H1 (cell line): ENCODE results near the gene SMO. TPM values are rescaled to one million over a fixed set of nuclear protein-coding genes. Genes with fewer than 3 reads are reported as not detected.

Experiments used
- CTCF ChIA-PET: fragments of 300-600 bp; sonication (Branson Sonifier 250); formaldehyde crosslinking; loops from one replicate; lab custom pipeline; 2021; ENCODE audit not compliant: partially characterized antibody; lab: Charles Lee
- POLR2A ChIA-PET: fragments of 300-600 bp; sonication (Branson Sonifier 250); formaldehyde crosslinking; loops from one replicate; lab custom pipeline; 2021; ENCODE audit warnings: inconsistent platforms; ENCODE audit not compliant: partially characterized antibody; lab: Charles Lee
- DNase-seq, 2 experiments: peaks; one replicate each; pipeline versions ENCODE4 v3.0.0 to v3.0.0-alpha.2; 2010 to 2022; ENCODE audit warnings: low spot score in 2 of 2, low read depth in 1 of 2, mixed read lengths in 1 of 2
- FAIRE-seq: peaks from 2 replicates; lab custom pipeline; 2011; peaks lifted over from hg19 to GRCh38; lab: Jason Lieb, UNC
- H2AFZ ChIP-seq: 2 replicates; pipeline ENCODE4 v1.8.1; 2012; ENCODE audit warnings: low read length, inconsistent platforms
- H2AK5ac ChIP-seq: 2 replicates; pipeline ENCODE4 v1.6.1; 2013; ENCODE audit warnings: low read depth, low read length
- H2BK120ac ChIP-seq: replicated peaks from 2 replicates; pipeline ENCODE3; 2013; ENCODE audit warnings: low read depth, low read length, inconsistent platforms
- H2BK12ac ChIP-seq: 2 replicates; pipeline ENCODE4 v1.6.1; 2013; ENCODE audit warnings: low read depth, low read length
- H2BK15ac ChIP-seq: 2 replicates; pipeline ENCODE4 v1.6.1; 2013; ENCODE audit warnings: low read length
- H2BK20ac ChIP-seq: 2 replicates; pipeline ENCODE4 v1.6.1; 2013; ENCODE audit warnings: low read length
- H2BK5ac ChIP-seq: 2 replicates; pipeline ENCODE4 v1.6.1; 2013; ENCODE audit warnings: low read depth, low read length
- H3K14ac ChIP-seq: 2 replicates; pipeline ENCODE4 v1.6.1; 2013; ENCODE audit warnings: inconsistent platforms; ENCODE audit not compliant: insufficient read length
- H3K18ac ChIP-seq: 2 replicates; pipeline ENCODE4 v1.6.1; 2013; ENCODE audit warnings: low read length; ENCODE audit errors: extremely low read depth
- H3K23ac ChIP-seq: 2 replicates; pipeline ENCODE4 v1.6.1; 2013; ENCODE audit warnings: inconsistent platforms; ENCODE audit not compliant: insufficient read length
- H3K23me2 ChIP-seq: 2 replicates; pipeline ENCODE4 v1.6.1; 2013; ENCODE audit warnings: low read depth, low read length
- H3K27ac ChIP-seq: 2 replicates; pipeline ENCODE4 v1.6.1; 2011; ENCODE audit warnings: low read depth, low read length, inconsistent platforms
- H3K27me3 ChIP-seq, 4 experiments: replicated peaks in 1 of 4; 1 replicate in 1 of 4; 2 replicates in 3 of 4; pipeline versions ENCODE4 v1.6.1 to v1.8.1; 2011 to 2013; ENCODE audit warnings: low read length in 3 of 4, mild to moderate bottlenecking in 3 of 4, inconsistent platforms in 2 of 4, mixed read lengths in 2 of 4, moderate library complexity in 1 of 4; ENCODE audit not compliant: control insufficient read depth in 3 of 4, insufficient read depth in 3 of 4; ENCODE audit errors: extremely low read depth in 1 of 4
- H3K36me3 ChIP-seq, 4 experiments: 2 replicates each; pipeline versions ENCODE4 v1.6.1 to v1.8.1; 2011 to 2013; ENCODE audit warnings: mild to moderate bottlenecking in 4 of 4, low read length in 3 of 4, moderate library complexity in 2 of 4, control low read depth in 1 of 4, inconsistent platforms in 1 of 4; ENCODE audit not compliant: insufficient read depth in 4 of 4, control insufficient read depth in 2 of 4
- H3K4ac ChIP-seq: replicated peaks from 2 replicates; pipeline ENCODE3; 2013; ENCODE audit warnings: low read length, low read depth, mixed read lengths, inconsistent platforms; ENCODE audit not compliant: insufficient read length
- H3K4me1 ChIP-seq, 4 experiments: replicated peaks in 1 of 4; 1 replicate in 1 of 4; 2 replicates in 3 of 4; pipeline versions ENCODE4 v1.6.1 to v1.8.1; 2011 to 2013; ENCODE audit warnings: low read length in 3 of 4, inconsistent platforms in 2 of 4, mixed read lengths in 1 of 4; ENCODE audit not compliant: insufficient read depth in 4 of 4, control insufficient read depth in 3 of 4
- H3K4me2 ChIP-seq, 2 experiments: 2 replicates each; pipeline versions ENCODE4 v1.6.1 to v1.8.1; 2011 to 2013; ENCODE audit warnings: low read depth in 2 of 2, low read length in 2 of 2, control low read depth in 1 of 2, inconsistent platforms in 1 of 2, mild to moderate bottlenecking in 1 of 2; ENCODE audit not compliant: insufficient read depth in 1 of 2
- H3K4me3 ChIP-seq, 4 experiments: fragments of 200-600, 300-600 bp in 1 of 4; sonication (generic), shearing (Covaris generic), sonication (Bioruptor Twin) in 1 of 4; 2 replicates each; pipeline versions ENCODE4 v1.5.1 to v1.8.1; 2011 to 2016; ENCODE audit warnings: low read length in 4 of 4, low read depth in 3 of 4, control low read depth in 2 of 4, inconsistent platforms in 2 of 4, mild to moderate bottlenecking in 2 of 4, mixed read lengths in 1 of 4, moderate library complexity in 1 of 4; ENCODE audit not compliant: insufficient read depth in 2 of 4; ENCODE audit errors: extremely low read depth in 1 of 4
- H3K56ac ChIP-seq: replicated peaks from 2 replicates; pipeline ENCODE3; 2013; ENCODE audit warnings: low read depth, mild to moderate bottlenecking, mixed read lengths, low read length, inconsistent platforms; ENCODE audit not compliant: insufficient read length
- H3K79me1 ChIP-seq: 2 replicates; pipeline ENCODE4 v1.6.1; 2013; ENCODE audit warnings: low read depth, low read length, control low read depth
- H3K79me2 ChIP-seq, 2 experiments: 2 replicates each; pipeline versions ENCODE4 v1.6.1 to v1.8.1; 2012 to 2013; ENCODE audit warnings: low read length in 2 of 2, mild to moderate bottlenecking in 2 of 2, inconsistent platforms in 1 of 2; ENCODE audit not compliant: insufficient read depth in 2 of 2, control insufficient read depth in 1 of 2
- H3K9ac ChIP-seq, 4 experiments: replicated peaks in 1 of 4; 1 replicate in 1 of 4; 2 replicates in 3 of 4; pipeline versions ENCODE4 v1.6.1 to v1.8.1; 2011 to 2013; ENCODE audit warnings: low read depth in 3 of 4, low read length in 3 of 4, control low read depth in 2 of 4, mild to moderate bottlenecking in 2 of 4, moderate library complexity in 2 of 4, inconsistent platforms in 1 of 4; ENCODE audit errors: extremely low read depth in 1 of 4
- H3K9me3 ChIP-seq, 2 experiments: 2 replicates each; pipeline versions ENCODE4 v1.6.1 to v1.8.1; 2012 to 2013; ENCODE audit warnings: mild to moderate bottlenecking in 2 of 2, moderate library complexity in 2 of 2, control low read depth in 1 of 2, inconsistent platforms in 1 of 2, low read depth in 1 of 2, low read length in 1 of 2, mixed read lengths in 1 of 2; ENCODE audit not compliant: insufficient read depth in 2 of 2
- H4K20me1 ChIP-seq, 2 experiments: replicated peaks in 1 of 2; 2 replicates each; pipeline versions ENCODE3 to v1.8.1; 2011 to 2013; ENCODE audit warnings: inconsistent platforms in 2 of 2, low read length in 2 of 2, mild to moderate bottlenecking in 1 of 2; ENCODE audit not compliant: insufficient read depth in 2 of 2, control insufficient read depth in 1 of 2
- H4K5ac ChIP-seq: 2 replicates; pipeline ENCODE4 v1.6.1; 2013; ENCODE audit warnings: low read length, low read depth, mixed read lengths, inconsistent platforms; ENCODE audit not compliant: insufficient read length
- H4K8ac ChIP-seq: 2 replicates; pipeline ENCODE4 v1.8.0; 2013; ENCODE audit warnings: mild to moderate bottlenecking, moderate library complexity, low read length, inconsistent platforms; ENCODE audit not compliant: insufficient read depth; ENCODE audit errors: extremely low read depth
- H4K91ac ChIP-seq: replicated peaks from 2 replicates; pipeline ENCODE3; 2013; ENCODE audit warnings: low read length, mixed read lengths, inconsistent platforms; ENCODE audit not compliant: insufficient read length
- EP300 ChIP-seq, 2 experiments: IDR thresholded peaks; 1 replicate in 1 of 2; 2 replicates in 1 of 2; pipeline ENCODE4 v1.6.1; 2011 to 2012; ENCODE audit warnings: low read depth in 2 of 2, low read length in 2 of 2, mild to moderate bottlenecking in 2 of 2, borderline replicate concordance in 1 of 2, inconsistent platforms in 1 of 2, moderate library complexity in 1 of 2
- GTF2F1 ChIP-seq: IDR thresholded peaks from 2 replicates; pipeline ENCODE4 v1.6.1; 2012; ENCODE audit warnings: low read depth, low read length, improper control_type of control experiment, borderline replicate concordance
- POLR2A ChIP-seq, 2 experiments: IDR thresholded peaks; 1 replicate in 1 of 2; 2 replicates in 1 of 2; pipeline ENCODE4 v1.6.1; 2011; ENCODE audit warnings: low read depth in 2 of 2, low read length in 2 of 2, mild to moderate bottlenecking in 2 of 2; ENCODE audit errors: control extremely low read depth in 1 of 2
- POLR2AphosphoS5 ChIP-seq: IDR thresholded peaks from 2 replicates; pipeline ENCODE4 v1.6.1; 2011; ENCODE audit warnings: low read depth, low read length
- POU5F1 ChIP-seq: IDR thresholded peaks from 2 replicates; pipeline ENCODE4 v1.6.1; 2011; ENCODE audit warnings: low read depth, mild to moderate bottlenecking, low read length, moderate library complexity
- SIN3A ChIP-seq, 2 experiments: IDR thresholded peaks in 1 of 2; conservative IDR thresholded peaks in 1 of 2; 2 replicates each; pipeline ENCODE4 v1.6.1; 2011 to 2012; ENCODE audit warnings: low read length in 2 of 2, improper control_type of control experiment in 1 of 2, low read depth in 1 of 2, mild to moderate bottlenecking in 1 of 2
- SP1 ChIP-seq: IDR thresholded peaks from 2 replicates; pipeline ENCODE4 v1.6.1; 2011; ENCODE audit warnings: low read depth, low read length
- TAF1 ChIP-seq: IDR thresholded peaks from 2 replicates; pipeline ENCODE4 v1.6.1; 2011; ENCODE audit warnings: mild to moderate bottlenecking, low read depth, low read length
- TBP ChIP-seq: IDR thresholded peaks from 2 replicates; pipeline ENCODE4 v1.6.1; 2011; ENCODE audit warnings: low read depth, low read length, improper control_type of control experiment
- YY1 ChIP-seq: IDR thresholded peaks from 2 replicates; pipeline ENCODE4 v1.6.1; 2011; ENCODE audit warnings: low read depth, mild to moderate bottlenecking, low read length
- WGBS, 2 experiments: shearing (Covaris generic) in 1 of 2; methylation state at CpG; one replicate each; pipeline versions ENCODE4 v1.1.6 to v1.1.7; 2013 to 2015; ENCODE audit warnings: low lambda C conversion rate in 2 of 2, mixed read lengths in 2 of 2, inconsistent platforms in 1 of 2, low coverage in 1 of 2, missing lambda C conversion rate in 1 of 2; ENCODE audit not compliant: insufficient replicate concordance in 2 of 2, insufficient coverage in 1 of 2, insufficient read length in 1 of 2; ENCODE audit errors: extremely low coverage in 1 of 2, missing lambda C conversion rate in 1 of 2; 5-methylcytosine and 5-hydroxymethylcytosine counted together
- polyA plus RNA-seq, 7 experiments: library from polyadenylated mRNA; depleted of rRNA in 3 of 7; stranded (reverse) in 5 of 7; unstranded in 2 of 7; fragments of >200 nt in 5 of 7; fragments of 200-250 nt in 2 of 7; gene quantifications; 1 replicate in 5 of 7; 2 replicates in 1 of 7; 4 replicates in 1 of 7; pipeline versions ENCODE4 v1.2.1 to v1.2.3, GENCODE V29; 2011 to 2013; ENCODE audit warnings: missing spikeins in 2 of 7, mixed read lengths in 2 of 7
- total RNA-seq: library from RNA; stranded (reverse); fragmentation: NEBNext Ultra II Directional; extraction: Animal tissue kit (Norgen Biotek cat#: 25700); gene quantifications from 2 replicates; pipeline ENCODE4 v1.2.1, GENCODE V29; 2021

Gene SMO
- total and polyA plus RNA-seq, 2 of the 8 experiments (the other 6 are each of a cell fraction or from before 2014, with no cell fraction given), result 64.5 to 67.6 TPM

DNA sequence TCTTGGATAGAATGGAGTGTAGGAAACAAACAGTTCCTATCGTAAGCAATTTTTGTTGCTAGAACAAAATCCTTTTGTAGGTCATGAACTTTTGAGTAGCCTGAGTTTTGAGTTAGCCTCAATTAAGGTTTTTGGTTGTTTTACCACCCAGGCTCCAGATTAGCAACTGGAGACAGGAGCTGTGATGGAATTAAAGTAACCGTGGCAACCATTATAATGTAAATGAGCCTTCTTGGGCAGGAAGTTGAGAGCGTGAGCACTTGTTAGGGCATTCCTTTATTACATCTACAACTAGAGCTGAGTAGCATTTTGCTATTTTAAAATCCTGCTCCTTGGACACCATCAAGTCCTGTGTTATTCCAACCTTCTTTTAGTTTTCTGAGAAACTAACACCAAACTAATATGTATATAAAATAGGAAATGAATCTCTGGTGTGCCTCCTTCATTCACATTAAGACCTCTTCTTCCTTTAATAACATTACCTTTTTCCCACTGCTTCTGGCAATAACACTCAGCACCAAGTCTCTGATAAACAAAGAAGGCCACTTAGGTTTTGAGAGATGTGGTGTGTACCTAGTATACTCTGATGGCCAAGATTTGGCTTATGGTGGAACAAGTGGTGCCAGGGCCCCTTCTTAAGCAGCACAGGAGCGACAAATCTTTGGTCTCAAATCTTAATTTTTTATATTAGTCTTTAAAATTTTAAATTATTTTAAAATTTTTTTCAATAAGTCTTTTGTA lies 70.4 kb downstream of the SMO start:
- Histone ChIP-seq H3K4me1 (peaks cover 0 to 21% (median 11%) of the 10 kb centered on the region in 4 experiments; a peak in 6 of 7 replicates), H3K4me3 (peak overlapping the region in 2 of 4 experiments; percentile 8 to 49; a peak in 3 of 8 replicates)
- peak; percentile 100 for FAIRE-seq
- TF ChIP-seq YY1 (0 out of 2 replicates have a peak, but pooled peaks have one; percentile 6), POLR2AphosphoS5 (0 out of 2 replicates have a peak, but pooled peaks have one; percentile 34), EP300 (IDR thresholded peaks at IDR 0.05; ENCODE audit: borderline replicate concordance in 1 of 2, low read depth in 2 of 2, low read length in 2 of 2) (peak in 1 of 2 experiments; percentile 70; a peak in 1 of 3 replicates), TBP (no peak), SP1 (peak; percentile 75), TAF1 (peak; percentile 44; the same call in 1 of the 2 replicates), SIN3A (conservative IDR thresholded peaks at IDR 0.05 in 1 of 2, IDR thresholded peaks at IDR 0.05 in 1 of 2; ENCODE audit: low read depth in 1 of 2, low read length in 2 of 2) (no peak), GTF2F1 (no peak), POU5F1 (peak; percentile 89; the same call in 1 of the 2 replicates), POLR2A (IDR thresholded peaks at IDR 0.05; ENCODE audit: control extremely low read depth in 1 of 2, low read depth in 2 of 2, low read length in 2 of 2) (peak in 1 of 2 experiments; percentile 47; a peak in 2 of 3 replicates)

More for the DNA sequence above, 70.4 kb downstream of the SMO start:
- Histone ChIP-seq H2BK20ac (no peak overlapping the region), H3K79me2 (peaks cover 0 to 34% of the 10 kb centered on the region in 2 experiments; a peak in 3 of 4 replicates), H2BK5ac (0 out of 2 replicates have a peak overlapping the region, but pooled peaks have one; percentile 41), H3K56ac (no peak overlapping the region), H3K23me2 (no peaks in the 10 kb centered on the region), H3K4me2 (peak overlapping the region; percentile 52 to 66), H3K14ac (no peak overlapping the region), H2AFZ (no peak overlapping the region), H3K23ac (no peak overlapping the region), H3K4ac (peak overlapping the region; percentile 30), H3K9me3 (no peaks in the 10 kb centered on the region), H3K27ac (peak overlapping the region; percentile 83), H3K18ac (no peak overlapping the region), H2AK5ac (no peak overlapping the region), H4K91ac (no peak overlapping the region), H2BK15ac (no peak overlapping the region), H3K79me1 (no peaks in the 10 kb centered on the region), H2BK120ac (no peak overlapping the region), H4K5ac (peak overlapping the region; percentile 82), H2BK12ac (peak overlapping the region; percentile 72; the same call in 1 of the 2 replicates), H3K27me3 (no peaks in the 10 kb centered on the region), H4K20me1 (no peaks in the 10 kb centered on the region), H4K8ac (no peak overlapping the region), H3K9ac (peak overlapping the region in 1 of 4 experiments; percentile 40; a peak in 2 of 7 replicates), H3K36me3 (no peaks in the 10 kb centered on the region)
- ChIA-PET POLR2A (interaction anchor here (0.7 to 1.5 kb wide), 5 partner anchors 9 to 89 kb away, joined by 3 to 6 read pairs (median 3); no protein-coding TSS in a partner anchor), CTCF (interaction anchor here (1.5 to 4.9 kb wide), 3 partner anchors 13 to 40 kb away, joined by 5 to 28 read pairs (median 10); no protein-coding TSS in a partner anchor)
- DNase-seq, result peak in 1 of 2 experiments; percentile 39
- WGBS, 2 experiments, result 17% methylated on average over 4 of the region's 4 CpGs; no CpG with 5 or more reads in 1 of the 2 experiments
